GM21526 (cell line): Measurements from ENCODE around the gene EPHB1.
"Not testable (repeated sequence)": the region's sequence is repeated elsewhere in the genome, so short reads cannot be mapped to it uniquely, and the experiment has no call there.

Experiments
- ATAC-seq: cut with Tn5 transposase; IDR thresholded peaks from one replicate; pipeline ENCODE4 v1.9.1; 2021; ENCODE audit warnings: moderate library complexity; ENCODE audit not compliant: unreplicated experiment, low FRiP score

EPHB1 gene

DNA sequence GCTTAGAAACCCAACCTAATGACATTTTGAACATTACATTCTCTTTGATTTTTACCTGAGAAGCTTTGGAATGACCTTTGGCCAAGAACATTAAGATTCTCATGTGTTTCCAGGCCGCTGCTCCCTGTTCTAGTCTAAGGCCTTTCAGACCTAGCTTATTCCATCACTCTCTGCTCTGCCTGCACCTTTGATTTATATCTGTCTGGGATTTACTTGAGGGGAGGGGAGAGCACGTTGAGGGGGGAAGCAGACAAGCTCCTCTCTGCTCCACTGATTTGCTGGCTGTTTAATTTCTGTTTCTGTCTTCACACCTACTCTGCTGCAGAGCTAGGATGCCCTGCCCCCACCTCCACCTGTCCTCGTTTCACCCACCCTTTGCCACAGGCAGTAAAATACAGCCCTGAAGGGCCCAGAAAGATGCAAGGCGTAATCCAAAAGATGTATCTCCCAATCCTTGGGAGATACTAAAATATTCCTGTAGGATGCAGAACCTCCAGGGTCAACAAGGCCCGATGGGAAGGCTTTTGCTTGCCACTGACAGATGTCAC is 429.8 kb downstream of the EPHB1 start:
- ATAC-seq, result no peak

- ATAC-seq, result no peak
These were observed 431.0 kb downstream of the EPHB1 start for GRCh38 chr3:135226057-135226456.

GRCh38 chr3:135228201-135228600 is 433.1 kb downstream of the EPHB1 start:
- ATAC-seq, result no peak

DNA sequence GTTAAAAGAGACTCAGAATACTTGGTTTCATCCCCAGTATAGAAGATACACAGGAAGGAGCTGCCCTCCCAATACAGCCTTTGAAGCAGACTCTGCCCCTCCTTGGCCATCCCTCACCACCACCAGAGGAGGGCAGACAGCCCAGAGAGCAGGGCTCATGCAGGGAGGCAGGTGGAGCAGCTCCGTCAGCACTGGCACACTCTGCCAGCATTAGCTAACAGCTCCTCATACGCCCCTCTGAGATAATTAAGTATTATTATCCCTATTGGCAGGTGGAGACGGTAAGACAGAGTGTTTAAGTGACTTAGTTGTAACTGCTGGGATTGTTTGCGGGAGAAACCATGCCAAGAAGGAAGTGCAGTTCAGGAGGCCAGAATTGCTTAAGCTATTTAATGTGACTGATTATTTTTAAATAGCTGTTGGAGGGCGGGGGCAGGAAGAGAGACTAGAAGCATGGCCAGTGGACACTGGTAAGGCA is 434.0 kb downstream of the EPHB1 start:
- no peak for ATAC-seq

- no peak for ATAC-seq
These were observed 436.7 kb downstream of the EPHB1 start for GRCh38 chr3:135231737-135232136.

- no peak for ATAC-seq
These were observed 437.2 kb downstream of the EPHB1 start for GRCh38 chr3:135232226-135232625.

GRCh38 chr3:135233476-135233875 is 438.4 kb downstream of the EPHB1 start:
- not testable (repeated sequence) for ATAC-seq

GRCh38 chr3:135235541-135235940 is 440.5 kb downstream of the EPHB1 start:
- ATAC-seq, result no peak

GRCh38 chr3:135237371-135238143 is 442.5 kb downstream of the EPHB1 start:
- ATAC-seq, result no peak

DNA sequence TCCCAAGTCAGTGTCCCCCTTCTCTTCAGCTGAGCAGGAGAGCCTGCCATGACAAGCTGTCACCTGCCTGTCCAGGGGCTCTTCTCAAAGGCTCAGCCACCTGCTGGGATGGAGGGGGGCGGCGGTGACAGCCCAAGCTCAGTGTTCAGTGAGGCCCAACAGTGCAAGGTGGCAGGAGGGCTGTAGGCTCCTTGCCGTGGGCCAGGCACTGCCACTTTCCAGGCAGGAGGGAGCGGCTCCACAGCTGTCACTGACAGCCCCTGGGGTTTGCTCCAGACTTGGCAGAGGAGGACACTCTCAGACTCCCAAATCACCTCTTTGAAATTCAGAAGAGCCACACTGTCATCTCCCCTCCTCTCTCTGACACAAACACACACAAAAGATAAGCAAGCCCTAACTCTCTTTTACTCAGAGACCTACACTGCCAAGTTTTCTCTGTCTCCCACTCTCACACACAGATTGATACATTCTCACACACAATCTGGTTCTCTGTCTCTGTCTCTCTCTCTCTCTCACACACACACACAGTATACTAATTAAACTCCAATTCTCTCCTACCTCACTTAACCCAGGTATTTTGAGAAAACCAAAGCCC is 443.3 kb downstream of the EPHB1 start:
- no peak for ATAC-seq

- no peak for ATAC-seq
These were observed 444.0 kb downstream of the EPHB1 start for GRCh38 chr3:135238871-135239614.

DNA sequence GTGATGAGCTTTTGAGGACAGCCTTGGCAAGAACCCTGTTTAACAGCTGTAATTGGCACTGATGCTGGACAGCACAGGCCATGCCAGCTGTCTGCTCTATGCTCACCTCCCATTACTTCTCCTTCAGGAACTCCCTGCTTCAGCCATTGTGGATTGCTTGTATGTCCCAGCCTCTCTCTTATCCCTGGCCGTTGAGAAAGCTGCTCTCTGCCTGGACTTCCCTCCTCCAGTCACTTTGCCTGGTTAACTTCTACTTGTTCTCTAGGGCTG is 444.5 kb downstream of the EPHB1 start:
- no peak for ATAC-seq

DNA sequence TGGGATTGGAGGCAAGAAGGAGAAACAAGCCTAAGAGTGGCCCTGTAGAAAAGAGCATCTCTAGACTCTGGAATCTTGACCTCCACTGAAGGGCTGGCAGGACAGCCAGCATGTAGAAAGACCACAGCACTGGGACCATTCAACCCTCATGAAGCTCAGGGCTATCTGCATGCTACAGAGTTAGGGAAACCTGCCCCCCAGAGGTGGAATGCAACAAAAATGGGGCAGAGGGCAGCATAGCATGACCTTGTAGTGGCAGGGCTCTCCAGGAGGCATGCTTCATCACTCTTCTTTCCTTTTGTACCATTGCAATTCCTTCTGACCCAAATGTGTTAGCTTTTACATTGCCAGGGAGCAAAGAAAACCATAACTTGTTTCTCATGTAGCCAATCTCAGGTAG is 445.4 kb downstream of the EPHB1 start:
- ATAC-seq, result no peak

DNA sequence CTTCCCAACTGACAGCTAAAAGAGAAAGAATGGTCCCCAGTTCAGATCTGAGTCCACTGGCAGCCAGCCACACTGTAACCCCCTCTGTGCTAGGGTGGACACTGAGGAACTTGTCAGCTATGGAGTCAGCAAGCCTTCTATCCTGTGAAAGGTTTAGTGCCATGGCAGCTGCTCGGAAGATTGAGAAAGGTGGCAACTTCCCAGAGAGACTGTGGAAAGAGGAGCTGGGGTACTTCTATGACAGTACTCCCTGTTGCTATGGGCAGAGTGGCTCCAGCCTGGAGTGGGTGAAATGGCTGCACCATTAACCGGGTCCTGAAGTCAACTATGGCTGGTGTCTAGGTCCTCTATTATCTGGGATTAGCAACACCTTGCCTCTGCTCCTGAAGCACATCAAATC is 447.2 kb downstream of the EPHB1 start:
- no peak for ATAC-seq

DNA sequence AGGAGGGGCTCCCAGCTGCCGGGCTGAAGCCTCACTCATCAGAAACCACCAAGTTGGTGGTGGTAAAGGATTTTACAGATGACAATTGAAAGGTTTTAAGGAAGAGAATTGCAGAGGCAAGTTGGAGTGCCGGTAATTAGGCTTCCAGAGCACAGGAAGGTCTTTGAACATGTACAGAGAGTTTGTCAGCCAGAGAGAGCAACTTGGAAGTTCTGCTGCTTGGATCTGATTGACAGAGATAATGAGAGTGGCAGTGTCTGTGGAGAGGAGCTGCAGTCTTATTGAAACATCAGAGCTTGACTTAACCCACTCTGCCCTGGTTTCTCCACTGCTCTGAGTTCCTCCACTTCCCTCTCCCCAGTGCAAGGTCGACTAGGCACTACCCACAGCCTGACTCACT is 448.6 kb downstream of the EPHB1 start:
- no peak for ATAC-seq

DNA sequence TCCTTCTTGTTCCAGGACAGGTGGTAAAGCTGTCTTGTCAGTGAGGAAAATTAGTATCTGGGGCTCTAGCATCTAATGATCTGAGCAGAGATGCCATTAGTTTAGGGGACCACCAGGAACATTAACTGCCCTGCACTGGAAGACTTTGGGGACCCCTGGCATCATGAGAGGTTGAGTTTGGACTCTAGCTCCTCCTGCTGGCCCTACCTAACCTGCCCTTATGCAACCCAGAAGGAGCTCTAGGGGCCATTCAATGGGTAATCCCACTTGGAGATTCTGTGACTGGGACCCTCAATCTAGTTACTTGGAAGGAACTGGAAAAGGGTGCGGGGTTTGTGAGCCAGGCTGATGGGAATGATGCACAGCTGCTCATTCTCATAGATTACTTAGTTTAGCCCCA is 451.0 kb downstream of the EPHB1 start:
- ATAC-seq, result no peak

GRCh38 chr3:135248213-135248612 is 453.2 kb downstream of the EPHB1 start:
- no peak for ATAC-seq

DNA sequence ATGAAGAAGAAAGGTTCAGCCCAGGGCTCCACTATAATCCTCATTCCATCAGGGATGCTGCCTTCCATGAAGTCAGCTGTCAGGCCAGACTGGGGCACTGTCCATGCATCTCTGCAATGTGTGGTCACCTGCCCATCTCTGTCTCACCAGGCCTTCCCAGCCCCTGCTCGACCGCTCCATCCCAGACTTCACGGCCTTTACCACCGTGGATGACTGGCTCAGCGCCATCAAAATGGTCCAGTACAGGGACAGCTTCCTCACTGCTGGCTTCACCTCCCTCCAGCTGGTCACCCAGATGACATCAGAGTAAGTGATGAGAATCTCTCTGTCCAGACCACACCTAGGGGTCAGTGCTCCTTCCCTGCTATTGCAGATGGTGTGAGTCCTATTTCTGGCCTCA is 454.1 kb downstream of the EPHB1 start:
- ATAC-seq, result no peak

DNA sequence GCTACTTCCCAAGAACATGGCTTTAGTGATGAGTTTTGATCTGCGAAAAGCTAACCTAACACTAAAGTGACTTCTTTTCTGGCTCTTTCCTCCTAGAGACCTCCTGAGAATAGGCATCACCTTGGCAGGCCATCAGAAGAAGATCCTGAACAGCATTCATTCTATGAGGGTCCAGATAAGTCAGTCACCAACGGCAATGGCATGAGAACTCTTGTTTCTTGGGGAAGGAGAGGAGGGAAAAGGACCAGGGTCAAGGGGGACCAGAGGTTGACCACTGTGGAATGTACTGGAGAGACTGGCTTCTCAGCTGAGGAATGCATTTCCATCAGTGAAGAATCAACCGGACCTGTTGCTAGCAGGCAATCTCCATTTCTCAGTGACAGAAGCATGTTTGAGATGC is 463.9 kb downstream of the EPHB1 start:
- ATAC-seq, result no peak

DNA sequence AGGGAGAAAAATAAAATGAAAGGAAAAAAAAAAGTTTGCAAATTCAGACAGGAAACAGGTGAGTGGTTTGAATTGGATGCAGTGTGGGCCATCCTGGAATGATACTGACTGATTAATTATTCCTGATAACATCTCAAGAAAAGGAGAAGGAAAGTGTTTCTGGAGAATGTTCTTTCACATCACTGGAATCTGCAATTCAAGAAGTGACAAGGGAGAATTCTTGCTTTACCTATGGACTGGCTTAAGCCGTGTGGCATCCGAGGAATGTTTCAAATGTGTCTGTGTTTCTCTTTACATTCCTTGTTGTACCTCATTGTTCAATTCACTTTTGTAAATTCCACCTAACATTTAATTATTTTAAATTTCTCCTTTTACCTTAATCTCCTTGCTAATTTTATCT is 465.0 kb downstream of the EPHB1 start:
- no peak for ATAC-seq

GRCh38 chr3:135261214-135261775 is 466.2 kb downstream of the EPHB1 start:
- no peak for ATAC-seq
